Left lung (tissue), 10 donors: ENCODE measurements around the gene NLN. TPM values are rescaled to one million over a fixed set of nuclear protein-coding genes. Genes with fewer than 3 reads are reported as not detected.

Experiments
- ATAC-seq: fragments of 200-7000 bp; cut with Tn5 transposase; one replicate; pipeline ENCODE4 v1.9.1; 2020; ENCODE audit warnings: moderate library complexity
- DNase-seq, 4 donors: peaks; one replicate each; pipeline ENCODE4 v3.0.0-alpha.2; 2013 to 2020
- H3K27ac ChIP-seq, 2 donors: fragments of 200-600 bp; sonication (generic) in 1 of 2; one replicate each; pipeline versions ENCODE4 v1.5.0 to v1.8.0; 2020 to 2021
- H3K27me3 ChIP-seq, 2 donors: fragments of 200-600 bp; sonication (generic) in 1 of 2; one replicate each; pipeline versions ENCODE4 v1.5.0 to v1.8.0; 2020 to 2021
- H3K36me3 ChIP-seq, 2 donors: fragments of 200-600 bp; sonication (generic) in 1 of 2; one replicate each; pipeline versions ENCODE4 v1.5.0 to v1.8.0; 2020 to 2021
- H3K4me1 ChIP-seq, 2 donors: fragments of 200-600 bp; one replicate each; pipeline ENCODE4 v1.8.0; 2021
- H3K4me3 ChIP-seq, 2 donors: fragments of 200-600 bp; sonication (generic) in 1 of 2; one replicate each; pipeline versions ENCODE4 v1.5.0 to v1.8.0; 2020 to 2021; ENCODE audit warnings: mild to moderate bottlenecking in 1 of 2
- H3K9me3 ChIP-seq, 2 donors: fragments of 200-600 bp; sonication (generic) in 1 of 2; one replicate each; pipeline versions ENCODE4 v1.5.0 to v1.8.0; 2020 to 2021
- intact Hi-C, 2 donors: fragments of 100-400 bp; cut with DNase I; formaldehyde crosslinking; loops; one replicate each; pipeline versions ENCODE4 v1.11.2 to v1.14.2; 2022
- polyA plus RNA-seq, 6 donors: library from polyadenylated mRNA; unstranded; fragments of 120-200 nt; gene quantifications; one replicate each; pipeline ENCODE4 v1.2.1, GENCODE V29; 2013; ENCODE audit not compliant: insufficient read length in 6 of 6
- total RNA-seq, 2 donors: library from RNA; stranded (reverse); fragmentation: NEBNext Ultra II Directional; extraction: Animal tissue kit (Norgen Biotek cat#: 25700); gene quantifications; one replicate each; pipeline ENCODE4 v1.2.1, GENCODE V29; 2021
- TF ChIP-seq, protein P1 (sequence below), 2 donors: fragments of 200-600 bp; sonication (generic) in 1 of 2; IDR thresholded peaks; one replicate each; pipeline versions ENCODE4 v1.5.0 to v1.8.0; 2021; ENCODE audit warnings: antibody characterized with exemption in 2 of 2
- donor health status: DM: no; HTN: yes; CAD: no.
- donor health status: DM: no; HTN: no; CAD: no.

NLN gene
- total and polyA plus RNA-seq, 8 donors = 18.0 to 29.1 (median 22.3) TPM

DNA sequence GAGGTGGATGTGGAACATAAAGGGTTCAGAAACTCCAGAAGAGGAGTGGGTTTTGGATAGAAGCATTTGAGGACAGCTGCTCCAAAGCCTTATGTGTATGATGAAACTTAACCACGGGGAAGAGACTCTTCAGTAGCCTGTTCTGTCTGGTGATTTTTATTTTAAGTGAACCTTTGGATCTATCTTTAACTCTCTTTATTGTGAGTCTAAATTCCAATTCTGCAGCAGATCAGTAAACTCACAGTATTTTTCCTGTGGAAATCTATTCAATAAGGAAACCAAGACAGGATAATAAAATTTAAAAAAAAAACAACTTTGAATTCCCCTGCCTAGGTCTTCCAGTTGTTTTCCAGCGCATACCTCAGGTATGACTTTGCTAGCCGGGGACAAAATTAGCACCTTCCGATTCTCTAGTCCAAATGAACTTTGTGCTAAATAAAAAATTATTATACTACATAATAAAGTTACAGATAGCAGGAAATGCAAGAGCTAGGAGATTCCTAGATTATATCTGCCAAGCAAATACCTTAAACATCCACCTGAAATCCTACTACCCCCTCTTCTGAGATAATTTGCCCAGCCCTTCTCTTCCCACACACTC is 101.9 kb downstream of the NLN start:
- TF ChIP-seq, protein P1, sequence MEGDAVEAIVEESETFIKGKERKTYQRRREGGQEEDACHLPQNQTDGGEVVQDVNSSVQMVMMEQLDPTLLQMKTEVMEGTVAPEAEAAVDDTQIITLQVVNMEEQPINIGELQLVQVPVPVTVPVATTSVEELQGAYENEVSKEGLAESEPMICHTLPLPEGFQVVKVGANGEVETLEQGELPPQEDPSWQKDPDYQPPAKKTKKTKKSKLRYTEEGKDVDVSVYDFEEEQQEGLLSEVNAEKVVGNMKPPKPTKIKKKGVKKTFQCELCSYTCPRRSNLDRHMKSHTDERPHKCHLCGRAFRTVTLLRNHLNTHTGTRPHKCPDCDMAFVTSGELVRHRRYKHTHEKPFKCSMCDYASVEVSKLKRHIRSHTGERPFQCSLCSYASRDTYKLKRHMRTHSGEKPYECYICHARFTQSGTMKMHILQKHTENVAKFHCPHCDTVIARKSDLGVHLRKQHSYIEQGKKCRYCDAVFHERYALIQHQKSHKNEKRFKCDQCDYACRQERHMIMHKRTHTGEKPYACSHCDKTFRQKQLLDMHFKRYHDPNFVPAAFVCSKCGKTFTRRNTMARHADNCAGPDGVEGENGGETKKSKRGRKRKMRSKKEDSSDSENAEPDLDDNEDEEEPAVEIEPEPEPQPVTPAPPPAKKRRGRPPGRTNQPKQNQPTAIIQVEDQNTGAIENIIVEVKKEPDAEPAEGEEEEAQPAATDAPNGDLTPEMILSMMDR (IDR thresholded peaks at IDR 0.05) = no peak
- Histone ChIP-seq H3K36me3 (no peaks in the 10 kb centered on the region), H3K4me3 (no peak overlapping the region), H3K27me3 (no peaks in the 10 kb centered on the region), H3K27ac (no peak overlapping the region), H3K4me1 (peaks cover 0 to 9% of the 10 kb centered on the region in 2 donors), H3K9me3 (no peaks in the 10 kb centered on the region)
- DNase-seq = no peak
- intact Hi-C loops = no loop called here
- ATAC-seq = no peak

DNA sequence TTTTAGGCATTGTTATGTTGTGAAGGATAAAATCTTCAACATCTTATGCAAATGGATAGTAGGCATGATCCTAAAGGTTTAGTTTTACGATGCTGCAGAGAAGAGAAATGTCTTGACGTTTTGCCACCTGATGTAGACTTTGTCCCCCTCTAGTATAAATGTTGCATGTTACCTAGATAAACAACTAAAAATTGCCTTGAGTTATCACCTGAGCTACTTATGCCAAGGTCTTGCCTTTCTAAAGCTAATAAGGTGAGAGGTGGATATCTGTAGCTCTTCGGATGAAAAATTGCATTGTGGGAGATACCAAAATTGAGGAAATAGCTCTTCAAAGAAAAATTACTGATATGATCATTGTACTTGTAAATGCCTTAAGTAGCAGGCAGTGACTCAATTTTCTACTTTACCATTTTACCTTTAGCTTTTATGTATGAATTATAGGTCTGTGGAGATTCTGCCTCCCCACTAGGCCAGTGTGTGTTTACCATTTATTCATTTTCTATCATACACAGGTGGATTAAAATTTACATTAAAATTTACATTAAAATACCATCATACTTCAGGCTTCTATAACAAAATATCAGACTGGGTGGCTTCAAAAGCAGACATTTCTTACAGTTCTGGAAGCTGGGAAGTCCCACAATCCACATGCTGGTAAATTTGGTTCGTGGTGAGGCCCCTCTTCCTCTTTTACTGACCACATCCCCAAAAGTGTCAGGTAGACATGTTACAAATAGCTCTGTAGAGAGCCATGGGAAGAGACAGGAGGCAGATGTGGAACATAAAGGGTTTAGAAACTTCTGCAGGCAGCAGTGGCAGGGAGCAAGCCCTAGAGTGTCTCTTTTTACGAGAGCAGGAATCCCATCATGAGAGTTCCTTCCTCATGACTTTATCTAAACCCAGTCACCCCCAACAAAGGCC is 103.7 kb downstream of the NLN start:
- TF ChIP-seq, protein P1 (IDR thresholded peaks at IDR 0.05) = no peak
- H3K4me3 ChIP-seq = no peak overlapping the region
- ATAC-seq (no peak), DNase-seq (no peak)
- no peak overlapping the region for H3K27ac ChIP-seq
- intact Hi-C loops = no loop called here
- no peaks in the 10 kb centered on the region for H3K36me3 ChIP-seq
- peaks cover 0 to 9% of the 10 kb centered on the region in 2 donors for H3K4me1 ChIP-seq
- H3K9me3 ChIP-seq = no peaks in the 10 kb centered on the region
- no peaks in the 10 kb centered on the region for H3K27me3 ChIP-seq

DNA sequence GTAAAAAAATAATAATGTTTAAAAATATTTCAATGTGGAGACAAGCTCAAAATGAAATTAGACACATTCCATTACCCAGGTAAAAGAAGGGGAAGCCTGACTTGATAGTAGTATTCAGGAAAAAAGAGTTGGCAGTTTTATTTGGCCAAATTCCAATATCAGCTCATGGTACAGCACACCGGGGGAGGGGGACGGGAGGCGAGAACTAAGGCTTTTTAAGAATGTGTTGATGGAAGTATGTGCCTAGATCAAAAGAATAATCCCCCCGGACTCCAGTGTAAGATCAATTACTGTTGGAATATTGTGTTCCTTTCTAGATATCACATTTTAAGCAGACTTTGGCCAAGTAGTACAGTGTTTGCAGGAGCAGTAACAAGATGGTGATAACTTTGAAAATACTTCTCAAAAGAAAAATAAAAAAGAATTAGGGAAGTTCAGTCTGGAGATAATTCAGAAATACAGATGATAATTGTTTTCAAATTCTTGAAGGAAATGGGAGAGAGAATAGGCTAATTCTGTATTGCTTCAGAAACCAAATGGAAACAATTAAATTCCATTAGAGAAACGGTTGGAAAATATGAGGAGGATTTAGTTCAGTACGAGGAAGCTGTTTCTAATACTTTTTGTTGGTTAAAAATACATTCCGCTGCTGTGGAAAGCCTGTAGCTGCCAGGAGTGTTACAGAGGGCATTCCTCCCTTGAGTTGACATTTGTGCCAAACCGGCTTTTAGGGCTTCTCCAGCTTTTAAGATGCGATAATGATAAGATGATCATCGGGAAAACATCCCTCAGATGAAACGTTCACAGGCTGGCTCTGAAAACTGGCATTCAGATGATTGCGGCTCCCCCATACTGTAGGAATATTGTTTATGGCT is 106.3 kb downstream of the NLN start:
- no peaks in the 10 kb centered on the region for H3K27me3 ChIP-seq
- intact Hi-C loops = no loop called here
- no peak overlapping the region for H3K4me3 ChIP-seq
- H3K9me3 ChIP-seq = no peaks in the 10 kb centered on the region
- H3K4me1 ChIP-seq = peaks cover 0 to 9% of the 10 kb centered on the region in 2 donors
- TF ChIP-seq, protein P1 (IDR thresholded peaks at IDR 0.05) = no peak
- DNase-seq (peak in 1 of 4 donors; percentile 4), ATAC-seq (no peak)
- H3K36me3 ChIP-seq = no peaks in the 10 kb centered on the region
- H3K27ac ChIP-seq = no peak overlapping the region

DNA sequence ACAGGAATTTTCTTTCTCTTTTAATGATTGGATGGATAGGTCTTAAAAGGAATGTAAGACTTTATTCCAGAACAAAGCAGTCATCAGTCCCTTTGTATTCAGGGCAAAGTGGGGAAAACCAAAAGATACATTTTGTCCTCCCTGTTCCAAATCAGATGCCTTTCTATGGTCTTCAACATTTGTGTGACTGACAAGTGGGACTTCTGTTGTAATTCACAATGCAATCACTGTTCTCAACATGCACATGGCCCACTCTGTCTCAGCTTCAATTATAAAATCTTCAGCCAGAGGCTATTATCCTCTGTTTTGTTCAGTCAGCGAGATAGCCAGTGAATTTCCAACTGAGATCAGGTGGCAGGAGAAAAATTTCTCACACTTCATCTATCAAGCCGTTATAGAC is 108.9 kb downstream of the NLN start:
- Histone ChIP-seq H3K27ac (no peak overlapping the region), H3K4me1 (peaks cover 0 to 3% of the 10 kb centered on the region in 2 donors), H3K36me3 (no peaks in the 10 kb centered on the region), H3K27me3 (no peaks in the 10 kb centered on the region), H3K9me3 (no peaks in the 10 kb centered on the region), H3K4me3 (no peak overlapping the region)
- ATAC-seq (no peak), DNase-seq (no peak)
- intact Hi-C loops = no loop called here
- TF ChIP-seq, protein P1 (IDR thresholded peaks at IDR 0.05) = no peak
